Umbilical cord (tissue), 2 donors: Measurements from ENCODE around the gene SRSF6. TPM values are rescaled to one million over a fixed set of nuclear protein-coding genes. Genes with fewer than 3 reads are reported as not detected.
"Not testable (repeated sequence)": the region's sequence is repeated elsewhere in the genome, so short reads cannot be mapped to it uniquely, and the experiment has no call there.

Experiments used
- DNase-seq: peaks from one replicate; pipeline ENCODE4 v3.0.0-alpha.2; 2015; ENCODE audit warnings: low spot score
- total RNA-seq: library from RNA; depleted of rRNA; stranded (reverse); fragments of >200 nt; gene quantifications from one replicate; pipeline ENCODE4 v1.2.3, GENCODE V29; 2014; ENCODE audit warnings: low replicate concordance; ENCODE audit not compliant: insufficient read depth

SRSF6 gene
- 30.1 TPM for total RNA-seq

DNA sequence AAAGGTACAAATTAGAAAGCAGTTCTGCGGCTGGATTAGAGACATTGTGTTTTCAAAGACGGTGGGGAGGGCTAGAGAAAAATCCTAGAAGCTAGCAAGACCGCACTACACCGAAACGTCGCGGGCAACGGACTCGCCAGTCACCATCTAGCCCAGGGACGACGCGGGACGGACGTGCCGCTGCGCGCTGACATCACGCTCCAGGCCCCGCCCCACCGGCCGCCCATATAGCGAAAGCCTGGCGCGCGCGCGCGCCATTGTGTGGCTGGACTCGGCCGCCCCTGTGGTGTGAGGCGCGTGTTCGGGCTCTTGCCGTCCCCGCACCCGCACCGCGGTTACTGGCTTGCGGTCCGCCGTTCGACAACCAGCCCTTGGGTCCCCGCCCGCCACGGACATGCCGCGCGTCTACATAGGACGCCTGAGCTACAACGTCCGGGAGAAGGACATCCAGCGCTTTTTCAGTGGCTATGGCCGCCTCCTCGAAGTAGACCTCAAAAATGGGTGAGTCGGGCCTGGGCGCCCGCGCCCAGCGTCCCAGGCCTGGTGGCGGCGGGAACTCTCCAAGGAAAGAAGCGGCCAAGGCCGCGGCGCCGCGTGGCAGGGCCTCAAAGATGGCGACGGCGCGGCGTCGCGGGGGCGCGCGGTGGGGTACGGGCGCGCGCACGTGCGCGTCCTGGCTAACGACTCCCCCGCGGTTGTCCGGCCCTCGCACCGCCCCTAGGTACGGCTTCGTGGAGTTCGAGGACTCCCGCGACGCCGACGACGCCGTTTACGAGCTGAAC lies at the start of gene SRSF6:
TSS of gene SRSF6 (plus strand) at position 257 of the 782 bp plus-strand sequence. CDS start at position 395, 138 bp downstream.
- peak; percentile 97 for DNase-seq

GRCh38 chr20:43408848-43409576 lies 48.7 kb upstream of the SRSF6 start:
- no peak for DNase-seq

DNA sequence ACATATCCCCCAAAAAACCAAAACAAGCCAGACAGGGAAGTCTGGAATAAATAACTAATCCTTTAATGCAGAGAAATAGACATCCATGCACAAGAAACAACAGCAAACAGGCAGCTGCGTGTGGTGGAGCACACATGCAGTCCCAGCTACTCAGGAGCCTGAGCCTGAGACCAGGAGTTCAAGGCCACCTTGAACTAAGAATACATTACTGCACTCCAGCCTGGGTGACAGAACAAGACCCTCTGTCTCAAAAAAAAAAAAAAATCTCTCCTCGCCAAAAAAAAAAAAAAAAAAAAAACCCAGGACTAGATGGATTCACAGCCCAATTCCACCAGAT lies 48.2 kb upstream of the SRSF6 start:
- DNase-seq, result no peak

- DNase-seq, result no peak
These were observed 41.9 kb upstream of the SRSF6 start for GRCh38 chr20:43415661-43416430.

- no peak for DNase-seq
These were observed 41.0 kb upstream of the SRSF6 start for GRCh38 chr20:43416591-43417228.

GRCh38 chr20:43420192-43420591 lies 37.5 kb upstream of the SRSF6 start:
- no peak for DNase-seq

DNA sequence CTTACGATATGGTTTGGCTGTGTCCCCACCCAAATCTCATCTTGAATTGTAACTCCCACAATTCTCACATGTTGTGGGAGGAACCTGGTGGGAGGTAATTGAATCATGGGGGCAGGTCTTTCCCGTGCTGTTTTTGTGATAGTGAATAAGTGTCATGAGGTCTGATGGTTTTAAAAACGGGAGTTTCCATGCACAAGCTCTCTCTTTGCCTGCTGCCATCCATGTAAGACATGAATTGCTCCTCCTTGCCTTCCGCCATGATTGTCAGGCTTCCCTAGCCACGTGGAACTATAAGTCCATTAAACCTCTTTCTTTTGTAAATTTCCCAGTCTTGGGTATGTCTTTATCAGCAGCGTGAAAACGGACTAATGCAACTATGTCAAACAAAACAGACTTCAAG lies 36.8 kb upstream of the SRSF6 start:
- DNase-seq, result not testable (repeated sequence)

DNA sequence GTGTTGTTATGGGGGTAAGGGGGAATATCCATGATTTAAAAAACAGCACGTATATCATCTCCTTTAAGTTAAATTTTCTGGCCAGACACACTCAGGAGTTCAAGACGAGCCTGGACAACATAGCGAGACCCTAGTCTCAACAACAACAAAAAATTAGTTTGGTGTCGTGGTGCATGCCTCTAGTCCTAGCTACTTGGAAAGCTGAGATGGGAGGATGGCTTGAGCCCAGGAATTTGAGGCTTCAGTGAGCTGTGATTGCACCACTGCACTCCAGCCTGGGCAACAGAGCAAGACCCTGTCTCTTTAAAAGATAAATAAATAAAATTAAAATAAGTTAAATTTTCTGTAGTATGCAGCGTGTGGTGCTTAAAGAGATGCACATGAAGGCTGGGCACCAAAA lies 31.5 kb upstream of the SRSF6 start:
- no peak for DNase-seq

GRCh38 chr20:43430265-43431133 lies 27.2 kb upstream of the SRSF6 start:
- no peak for DNase-seq

DNA sequence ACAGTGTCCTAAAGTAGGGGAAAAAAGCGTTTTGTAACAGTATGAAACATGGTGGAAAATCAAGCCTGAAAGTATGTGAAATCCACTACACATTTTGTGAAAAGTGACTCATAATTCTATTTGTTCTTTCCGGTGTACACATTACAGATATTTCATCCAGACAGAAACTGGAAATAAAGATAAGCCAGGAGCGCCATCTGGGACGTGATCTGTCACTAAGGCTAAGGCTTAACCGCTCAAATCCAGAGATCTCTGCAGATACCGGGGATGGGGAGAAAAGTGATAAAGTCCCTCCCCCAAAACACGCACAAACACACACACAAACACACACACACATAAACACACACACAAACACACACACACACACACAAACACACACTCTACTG lies 26.6 kb upstream of the SRSF6 start:
- DNase-seq, result peak; percentile 59

DNA sequence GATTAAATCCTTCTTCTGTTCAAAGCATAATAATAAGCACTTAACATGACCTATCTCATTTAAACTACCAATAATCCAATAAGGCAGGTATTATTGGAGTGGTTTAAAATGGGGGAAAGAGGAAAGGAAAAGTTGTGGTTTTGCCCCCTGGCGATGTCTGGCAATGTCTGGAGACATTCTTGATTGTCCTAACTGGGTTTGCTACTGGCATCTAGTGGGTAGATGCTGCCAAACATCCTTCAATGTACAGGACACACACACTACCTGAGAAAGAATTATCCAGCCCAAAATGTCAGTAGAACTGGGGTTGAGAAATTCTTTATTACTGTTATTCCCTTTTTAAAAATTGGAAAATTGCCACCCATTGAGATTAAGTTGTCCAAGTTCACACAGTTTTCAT lies 25.2 kb upstream of the SRSF6 start:
- DNase-seq, result no peak

DNA sequence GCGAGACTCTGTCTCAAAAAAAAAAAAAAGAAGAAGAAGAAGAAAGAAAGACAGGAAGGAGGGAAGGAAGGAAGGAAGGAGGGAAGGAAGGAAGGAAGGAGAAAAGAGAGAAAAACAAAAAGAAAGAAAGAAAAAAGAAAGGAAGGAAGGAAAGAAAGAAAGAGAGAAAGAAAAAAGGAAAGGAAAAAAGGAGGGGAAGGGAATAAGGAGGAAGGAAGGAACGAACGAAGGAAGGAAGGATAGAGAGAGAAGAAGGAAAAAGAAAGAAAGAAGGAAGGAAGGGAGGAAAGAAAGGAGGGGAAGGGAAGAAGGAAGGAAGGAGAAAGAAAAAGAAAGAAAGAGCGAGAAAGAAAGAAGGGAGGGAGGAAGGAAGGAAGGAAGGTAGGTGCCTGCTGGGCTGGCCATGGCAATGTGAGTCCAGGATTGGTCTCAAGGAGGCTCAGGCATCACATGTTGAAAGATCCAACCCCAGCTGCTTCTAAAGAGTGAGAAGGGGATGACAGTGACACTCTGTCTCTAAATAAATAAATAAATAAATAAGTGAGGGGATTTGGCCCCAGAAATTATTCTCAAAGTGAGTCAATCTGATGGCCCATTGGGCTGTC lies 24.3 kb upstream of the SRSF6 start:
- no peak for DNase-seq

GRCh38 chr20:43434565-43434964 lies 23.1 kb upstream of the SRSF6 start:
- no peak for DNase-seq

DNA sequence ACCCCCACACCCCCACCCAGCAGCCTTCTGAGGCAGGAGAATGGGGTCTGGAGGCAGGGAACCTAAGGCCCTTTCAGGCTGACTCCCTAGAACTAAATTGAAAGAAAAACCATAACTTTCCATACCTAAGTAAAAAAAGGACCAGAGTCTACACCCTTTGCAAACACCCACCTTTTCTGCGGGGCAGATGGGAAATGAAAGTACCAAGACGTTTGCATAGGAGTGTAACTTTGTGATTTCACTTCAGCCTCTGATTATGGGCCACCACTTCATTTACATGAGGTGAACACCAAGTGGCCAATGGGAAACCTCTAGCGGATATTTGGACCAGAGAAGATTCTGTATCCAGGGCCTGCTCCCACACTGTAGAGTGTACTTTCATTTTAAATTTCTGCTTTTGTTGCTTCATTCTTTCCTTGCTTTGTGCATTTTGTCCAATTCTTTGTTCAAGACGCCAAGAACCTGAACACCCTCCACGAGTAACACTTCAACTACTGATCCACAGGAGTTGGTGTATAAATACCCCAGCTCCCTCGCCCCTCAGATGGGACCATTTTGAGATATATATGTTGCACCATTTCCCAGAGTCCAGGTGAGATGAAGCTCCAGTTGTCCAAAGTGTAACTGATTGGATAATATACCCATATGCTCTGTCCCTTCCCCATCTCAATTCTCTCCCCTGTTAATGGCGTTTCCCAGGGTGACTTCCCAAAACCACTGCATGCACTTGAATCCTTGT lies 18.9 kb upstream of the SRSF6 start:
- DNase-seq, result no peak

- DNase-seq, result no peak
These were observed 17.2 kb upstream of the SRSF6 start for GRCh38 chr20:43440531-43440930.

- DNase-seq, result peak; percentile 35
These were observed 15.3 kb upstream of the SRSF6 start for GRCh38 chr20:43442282-43442880.

GRCh38 chr20:43444107-43444506 lies 13.6 kb upstream of the SRSF6 start:
- no peak for DNase-seq

- no peak for DNase-seq
These were observed 11.3 kb upstream of the SRSF6 start for GRCh38 chr20:43446361-43446879.

- DNase-seq, result not testable (repeated sequence)
These were observed 9.3 kb upstream of the SRSF6 start for GRCh38 chr20:43448431-43448747.
